IMR-90 (cell line): ENCODE results near the gene NGFR.

Source experiments
- MXI1 ChIP-seq: IDR thresholded peaks from 2 replicates; pipeline ENCODE4 v1.6.1; 2012; ENCODE audit warnings: low read depth, mild to moderate bottlenecking, low read length, moderate library complexity, borderline replicate concordance
- RCOR1 ChIP-seq: IDR thresholded peaks from 2 replicates; pipeline ENCODE4 v1.6.1; 2012; ENCODE audit warnings: mild to moderate bottlenecking, low read length, improper control_type of control experiment; ENCODE audit not compliant: insufficient replicate concordance

DNA sequence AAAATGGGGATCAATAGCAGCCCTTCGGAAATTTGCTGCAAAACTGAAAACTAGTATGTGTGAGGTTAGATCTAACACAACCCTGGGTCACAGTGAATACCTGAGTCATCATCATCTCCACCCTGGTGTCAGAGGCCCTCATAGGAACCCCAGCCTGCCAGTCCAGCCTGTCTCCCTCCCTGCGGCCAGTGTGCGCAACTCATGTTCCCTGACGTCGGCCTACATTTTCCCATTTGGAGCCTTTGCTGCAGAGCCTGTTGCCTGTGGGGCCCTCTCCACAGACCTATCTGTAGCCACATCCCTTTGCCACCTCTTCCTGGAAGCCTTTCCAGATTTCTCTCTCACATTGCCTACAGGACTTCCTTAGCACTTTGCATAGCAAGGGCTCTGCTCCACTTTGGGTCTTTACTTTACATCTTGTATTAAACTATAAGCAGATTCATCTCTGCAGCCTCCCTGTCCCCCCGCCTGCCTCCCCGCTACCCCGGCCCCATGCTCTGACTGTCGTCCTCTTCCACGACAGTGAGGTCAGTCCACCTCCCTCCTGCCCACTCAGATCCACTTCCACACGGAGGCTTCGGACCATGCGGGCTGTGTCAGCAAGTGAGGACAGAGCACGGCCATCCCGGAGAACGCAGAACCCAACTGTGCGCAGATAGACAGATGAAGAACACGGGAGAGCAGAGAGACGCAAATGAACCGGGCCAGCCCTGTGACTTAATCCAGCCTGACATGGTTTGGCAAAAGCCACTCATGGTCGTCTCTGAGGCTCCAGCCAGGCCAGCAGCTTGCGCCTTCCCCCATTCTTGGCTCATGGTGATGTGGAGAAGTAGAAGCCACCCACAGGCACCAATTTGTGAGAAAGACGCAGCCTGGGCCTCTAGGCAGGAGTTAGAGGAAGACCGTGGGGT lies 31.0 kb downstream of the NGFR start:
- TF ChIP-seq RCOR1 (no peak), MXI1 (no peak)
